HG02623 (cell line): ENCODE results near the gene INF2.

Experiments used
- ATAC-seq: cut with Tn5 transposase; IDR thresholded peaks from one replicate; pipeline ENCODE4 v1.9.1; 2021; ENCODE audit warnings: moderate library complexity; ENCODE audit not compliant: unreplicated experiment

The INF2 gene

DNA sequence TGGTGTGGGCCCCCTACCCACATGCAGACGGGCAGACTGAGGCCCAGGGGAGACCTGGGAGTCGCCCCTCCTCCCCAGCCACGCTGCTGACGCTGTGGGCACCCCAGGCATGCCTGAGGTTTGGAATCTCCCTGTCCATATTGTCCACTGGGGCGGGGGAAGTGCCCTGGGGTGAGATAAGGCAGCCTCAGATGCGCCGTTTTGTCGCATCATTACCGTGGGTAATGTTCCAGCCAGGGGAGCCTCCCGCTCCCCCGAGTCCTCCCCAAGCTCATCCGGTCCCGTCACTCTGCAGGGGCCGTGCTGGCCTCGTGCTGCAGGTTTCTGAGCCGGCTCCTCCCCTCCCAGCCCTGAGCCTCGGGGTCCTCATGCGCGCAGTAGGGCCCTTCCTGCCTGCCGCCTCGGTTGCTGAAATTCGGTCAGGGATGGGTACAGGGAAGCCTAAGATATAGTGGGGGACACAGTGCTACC, 11.4 kb downstream of the INF2 start:
- no peak for ATAC-seq

DNA sequence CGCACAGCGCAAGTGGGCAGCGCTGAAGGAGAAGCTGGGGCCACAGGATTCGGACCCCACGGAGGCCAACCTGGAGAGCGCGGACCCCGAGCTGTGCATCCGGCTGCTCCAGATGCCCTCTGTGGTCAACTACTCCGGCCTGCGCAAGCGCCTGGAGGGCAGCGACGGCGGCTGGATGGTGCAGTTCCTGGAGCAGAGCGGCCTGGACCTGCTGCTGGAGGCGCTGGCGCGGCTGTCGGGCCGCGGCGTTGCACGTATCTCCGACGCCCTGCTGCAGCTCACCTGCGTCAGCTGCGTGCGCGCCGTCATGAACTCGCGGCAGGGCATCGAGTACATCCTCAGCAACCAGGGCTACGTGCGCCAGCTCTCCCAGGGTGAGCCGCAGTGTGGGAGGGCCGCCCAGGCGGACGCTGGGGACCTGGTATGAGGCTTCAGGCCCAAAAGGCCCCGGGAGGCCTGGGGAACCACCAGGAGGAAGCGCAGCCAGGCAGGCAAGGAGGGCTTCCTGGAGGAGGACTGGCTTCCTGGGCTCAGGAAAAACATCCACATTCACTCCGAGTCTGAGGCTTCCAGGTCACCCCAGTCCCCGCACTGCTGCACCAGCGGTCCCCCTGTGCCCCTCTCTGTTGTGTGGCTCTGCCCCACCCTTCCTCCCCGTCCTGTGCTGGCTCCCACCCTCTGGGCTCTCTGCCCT, 12.1 kb downstream of the INF2 start:
- ATAC-seq = no peak

DNA sequence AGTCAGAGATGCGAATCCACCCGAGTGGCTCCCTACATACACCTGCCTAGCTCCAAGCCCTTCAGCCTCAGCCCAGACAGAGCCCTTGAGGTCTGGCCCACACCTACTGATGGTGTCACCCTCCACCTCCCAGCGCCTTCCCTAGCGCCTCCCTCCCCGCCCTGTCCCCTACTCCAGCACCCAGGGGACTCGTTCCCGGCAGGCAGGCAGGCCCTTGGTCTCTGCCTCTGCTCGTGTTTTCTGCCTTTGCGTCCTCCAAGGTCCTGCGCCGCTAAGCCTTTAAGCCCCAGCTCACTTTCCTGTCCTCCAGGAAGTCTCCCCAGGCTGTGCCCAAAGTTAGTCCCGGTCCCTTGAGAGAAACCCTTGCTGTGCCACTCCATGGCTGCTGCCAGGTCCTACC, 12.7 kb downstream of the INF2 start:
- ATAC-seq = no peak

DNA sequence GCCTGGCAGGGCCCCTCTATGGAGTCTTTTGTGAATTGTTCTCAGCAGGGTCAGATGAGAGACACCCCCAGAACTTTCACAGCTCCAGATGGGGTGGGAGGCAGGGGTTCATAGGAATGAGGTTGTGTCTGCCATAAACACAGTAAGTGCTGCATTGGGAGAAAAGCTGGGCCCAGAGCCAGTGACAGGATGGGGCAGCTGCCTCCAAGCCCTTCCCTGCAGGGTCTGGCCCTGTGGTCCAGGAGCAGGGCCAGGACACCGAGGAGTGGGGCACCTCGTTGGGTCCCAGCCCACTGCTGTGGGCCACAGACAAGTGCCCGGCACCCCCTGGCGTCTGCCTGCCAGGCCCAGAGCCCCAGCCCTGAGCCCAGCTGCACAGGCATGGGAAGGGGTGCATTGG, 13.3 kb downstream of the INF2 start:
- no peak for ATAC-seq

DNA sequence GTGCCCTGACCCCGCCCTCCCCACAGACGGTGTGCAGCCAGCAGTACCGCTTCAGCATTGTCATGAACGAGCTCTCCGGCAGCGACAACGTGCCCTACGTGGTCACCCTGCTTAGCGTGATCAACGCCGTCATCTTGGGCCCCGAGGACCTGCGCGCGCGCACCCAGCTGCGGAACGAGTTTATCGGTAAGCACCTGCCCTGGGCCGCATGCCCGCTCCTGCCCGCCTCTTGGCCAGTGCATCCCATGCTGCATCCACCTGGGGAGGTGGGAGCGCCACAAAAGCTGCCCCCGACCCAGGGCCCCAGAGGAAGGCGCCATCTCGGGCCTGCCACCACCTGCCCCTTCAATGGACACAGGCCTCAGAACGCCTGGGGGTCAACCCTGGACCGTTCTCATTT, 13.9 kb downstream of the INF2 start:
- no peak for ATAC-seq

DNA sequence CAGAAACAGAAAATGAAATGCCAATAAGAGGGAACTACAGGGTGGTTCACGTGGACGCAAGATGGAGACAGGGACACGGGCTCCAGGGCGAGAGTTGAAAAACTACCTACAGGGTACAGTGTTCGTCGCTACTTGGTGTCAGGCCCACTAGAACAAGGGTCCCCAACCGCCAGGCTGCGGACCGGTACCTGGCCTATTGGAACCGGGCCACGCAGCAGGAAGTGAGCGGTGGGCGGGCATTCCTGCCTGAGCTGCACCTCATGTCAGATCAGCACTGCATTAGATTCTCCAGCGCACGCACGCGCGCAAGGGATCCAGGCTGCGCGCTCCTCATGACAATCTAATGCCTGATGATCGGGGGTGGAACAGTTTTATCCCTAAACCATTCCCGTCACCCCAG, 14.8 kb downstream of the INF2 start:
- ATAC-seq = no peak

DNA sequence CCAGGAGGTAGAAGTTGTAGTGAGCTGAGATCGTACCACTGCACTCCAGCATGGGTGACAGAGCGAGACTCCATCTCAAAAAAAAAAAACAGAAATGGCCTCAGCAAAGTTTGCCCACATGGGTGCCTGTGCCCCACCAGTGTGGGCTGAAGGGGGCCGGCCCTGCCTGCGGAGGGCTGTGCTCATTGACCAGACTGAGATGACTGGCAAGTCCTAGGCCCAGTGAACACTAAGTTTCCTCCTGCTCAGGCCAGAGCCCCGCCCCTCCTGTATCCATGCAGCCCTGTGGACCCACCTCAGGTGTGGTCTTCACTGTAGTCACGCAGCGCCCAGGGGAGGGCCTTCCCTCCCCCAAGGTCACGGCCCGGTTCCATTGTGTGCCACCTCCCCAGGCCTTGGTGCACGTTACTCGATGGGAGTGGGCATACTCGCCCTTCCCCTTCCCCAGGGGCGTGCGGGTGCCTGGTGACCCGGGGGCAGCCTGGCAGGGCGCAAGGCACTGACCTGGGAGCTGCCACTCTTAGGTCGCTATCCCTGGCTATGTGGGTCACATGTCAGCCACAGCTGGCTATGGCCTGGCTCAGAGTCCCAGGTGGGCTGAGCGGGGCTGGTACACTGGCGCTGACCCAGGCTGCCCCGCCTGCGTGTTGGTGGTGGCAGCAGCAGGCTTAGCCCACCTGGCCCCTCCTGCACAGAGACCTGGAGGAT, 16.1 kb downstream of the INF2 start:
- no peak for ATAC-seq

DNA sequence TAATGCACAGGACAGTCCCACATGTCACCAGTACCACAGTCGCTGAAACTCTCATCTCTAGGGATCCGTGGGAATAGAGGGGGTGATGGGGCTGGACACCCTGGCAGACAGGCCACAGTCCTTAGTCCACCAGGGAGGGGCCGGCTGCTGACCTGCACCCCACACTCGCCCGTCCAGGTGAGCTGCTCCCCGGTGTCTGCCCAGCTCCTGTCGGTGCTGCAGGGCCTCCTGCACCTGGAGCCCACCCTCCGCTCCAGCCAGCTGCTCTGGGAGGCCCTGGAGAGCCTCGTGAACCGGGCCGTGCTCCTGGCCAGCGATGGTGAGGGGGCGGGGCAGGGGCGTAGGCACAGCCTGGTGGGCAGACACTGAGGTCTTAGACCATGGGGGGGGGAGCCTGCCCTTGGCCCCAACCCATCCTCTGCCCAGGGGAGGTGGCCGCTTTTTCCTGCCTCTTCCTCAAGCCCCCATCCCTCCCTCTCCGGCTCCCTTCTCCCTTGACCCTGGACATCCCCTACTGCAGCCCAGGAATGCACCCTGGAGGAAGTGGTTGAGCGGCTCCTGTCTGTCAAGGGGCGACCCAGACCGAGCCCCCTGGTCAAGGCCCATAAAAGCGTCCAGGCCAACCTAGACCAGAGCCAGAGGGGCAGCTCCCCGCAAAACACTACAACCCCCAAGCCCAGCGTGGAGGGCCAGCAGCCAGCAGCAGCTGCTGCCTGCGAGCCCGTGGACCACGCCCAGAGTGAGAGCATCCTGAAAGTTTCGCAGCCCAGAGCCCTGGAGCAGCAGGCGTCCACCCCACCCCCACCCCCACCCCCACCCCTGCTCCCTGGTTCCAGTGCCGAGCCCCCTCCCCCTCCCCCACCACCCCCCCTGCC, 17.6 kb downstream of the INF2 start:
- no peak for ATAC-seq

DNA sequence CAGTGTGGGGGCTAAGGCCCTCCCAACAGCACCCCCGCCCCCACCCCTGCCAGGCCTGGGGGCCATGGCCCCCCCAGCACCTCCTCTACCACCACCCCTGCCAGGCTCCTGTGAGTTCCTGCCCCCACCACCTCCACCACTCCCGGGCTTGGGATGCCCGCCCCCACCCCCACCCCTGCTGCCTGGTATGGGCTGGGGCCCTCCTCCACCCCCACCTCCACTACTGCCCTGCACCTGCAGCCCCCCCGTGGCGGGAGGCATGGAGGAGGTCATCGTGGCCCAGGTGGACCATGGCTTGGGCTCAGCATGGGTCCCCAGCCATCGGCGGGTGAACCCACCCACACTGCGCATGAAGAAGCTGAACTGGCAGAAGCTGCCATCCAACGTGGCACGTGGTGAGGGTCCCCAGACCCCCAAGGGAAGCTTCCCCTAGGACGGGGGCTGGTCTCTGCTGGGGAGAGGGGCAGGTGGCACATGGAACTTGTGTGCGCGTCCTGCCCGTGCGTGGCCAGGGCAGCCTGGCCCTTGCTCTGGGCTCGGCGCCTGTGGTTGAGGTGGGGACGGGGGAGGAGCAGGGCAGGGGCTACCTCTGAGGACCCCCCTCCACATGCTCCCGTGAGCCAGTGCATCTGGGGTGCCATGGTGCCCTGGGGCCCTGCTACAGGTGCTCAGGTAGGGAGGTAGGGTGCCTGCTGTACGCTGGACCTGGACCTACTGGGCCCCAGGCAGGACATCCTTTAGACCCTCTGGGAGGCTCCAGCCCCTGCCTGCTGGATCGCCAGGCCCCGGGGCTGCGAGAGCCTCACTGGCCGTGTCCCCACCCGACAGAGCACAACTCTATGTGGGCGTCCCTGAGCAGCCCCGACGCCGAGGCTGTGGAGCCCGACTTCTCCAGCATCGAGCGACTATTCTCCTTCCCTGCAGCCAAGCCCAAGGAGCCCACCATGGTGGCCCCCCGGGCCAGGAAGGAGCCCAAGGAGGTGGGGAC, 18.5 kb downstream of the INF2 start:
- no peak for ATAC-seq

DNA sequence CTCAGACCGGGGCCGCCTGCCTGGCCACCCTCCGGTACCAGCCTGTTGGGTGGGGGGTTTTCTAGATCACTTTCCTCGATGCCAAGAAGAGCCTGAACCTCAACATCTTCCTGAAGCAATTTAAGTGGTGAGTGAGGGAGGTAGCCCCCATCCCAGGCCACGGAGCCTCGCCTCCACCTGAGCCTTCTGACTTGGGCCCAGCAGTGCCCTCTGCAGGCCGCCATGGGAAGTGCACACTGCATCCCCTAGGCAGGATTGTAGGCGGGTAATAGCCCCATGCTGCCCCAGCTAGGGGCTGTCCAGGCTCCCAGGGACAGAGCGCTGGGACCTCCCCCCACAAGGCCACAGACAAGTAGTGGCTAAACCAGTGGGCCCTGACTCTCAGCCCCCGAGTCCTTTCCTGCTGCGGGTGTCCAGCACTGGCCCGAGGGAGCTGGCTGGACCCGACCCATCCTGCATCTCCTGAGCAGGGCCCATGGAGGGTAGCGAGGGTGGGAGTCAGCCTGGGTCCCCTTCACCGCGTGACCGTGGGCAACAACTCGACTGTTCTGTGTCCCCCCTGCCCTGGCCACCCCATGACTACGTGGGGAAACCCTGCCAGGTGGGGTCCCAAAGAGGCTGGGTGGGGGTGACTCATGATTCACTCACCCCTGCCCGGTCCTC, 19.3 kb downstream of the INF2 start:
- no peak for ATAC-seq

DNA sequence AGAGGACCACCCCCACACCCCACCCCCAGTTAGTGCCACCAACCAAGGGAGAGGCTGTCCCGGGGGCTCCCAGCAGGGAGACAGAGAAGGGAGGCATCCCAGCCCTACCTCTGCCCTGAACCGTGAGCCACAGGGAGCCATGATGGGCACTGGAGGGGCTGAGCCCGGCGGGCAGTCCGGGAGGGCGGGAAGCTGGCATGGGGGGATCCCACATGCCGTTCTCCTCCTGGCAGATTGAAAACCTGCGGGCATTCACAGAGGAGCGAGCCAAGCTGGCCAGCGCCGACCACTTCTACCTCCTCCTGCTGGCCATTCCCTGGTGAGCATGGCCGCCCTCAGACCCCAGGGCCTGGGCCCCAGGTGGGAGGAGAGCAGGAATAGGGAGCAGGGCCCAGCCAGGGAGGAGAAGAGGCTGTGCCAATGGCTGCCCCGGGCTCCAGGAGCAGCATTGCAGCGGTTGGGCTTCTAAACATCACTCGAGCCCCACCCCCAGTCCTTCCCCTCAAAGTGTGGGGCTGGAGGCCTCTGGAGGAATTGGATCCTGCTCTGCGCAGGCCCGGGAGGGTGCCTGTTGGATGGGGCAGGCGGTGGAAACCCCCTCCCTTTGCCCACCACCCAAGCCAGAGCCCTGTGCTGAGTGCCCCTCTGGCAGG, 20.1 kb downstream of the INF2 start:
- ATAC-seq = no peak

DNA sequence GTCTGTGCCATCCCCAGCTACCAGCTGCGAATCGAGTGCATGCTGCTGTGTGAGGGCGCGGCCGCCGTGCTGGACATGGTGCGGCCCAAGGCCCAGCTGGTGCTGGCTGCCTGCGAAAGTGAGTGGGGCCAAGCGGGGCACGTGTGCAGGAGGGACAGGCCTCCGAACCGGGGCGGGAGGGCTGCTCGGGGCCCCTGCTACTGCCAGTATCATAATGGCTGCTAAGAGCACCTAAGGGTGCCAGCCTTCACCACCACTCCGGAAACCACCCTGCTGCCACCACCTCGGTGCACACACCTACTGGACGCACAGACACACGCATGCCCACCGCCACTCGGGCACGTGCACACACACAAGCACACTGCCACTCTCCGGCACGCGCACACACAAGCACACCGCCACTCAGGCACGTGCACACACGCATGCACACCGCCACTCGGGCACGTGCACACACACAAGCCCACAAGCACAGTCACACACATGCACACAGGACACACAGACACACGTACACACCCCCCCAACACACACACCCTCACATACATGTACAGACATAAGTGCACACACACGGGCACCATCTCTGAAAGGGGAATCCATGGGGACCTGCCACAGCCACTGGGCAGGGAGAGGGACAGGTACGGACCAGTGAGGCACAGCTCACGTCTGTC, 20.8 kb downstream of the INF2 start:
- no peak for ATAC-seq

DNA sequence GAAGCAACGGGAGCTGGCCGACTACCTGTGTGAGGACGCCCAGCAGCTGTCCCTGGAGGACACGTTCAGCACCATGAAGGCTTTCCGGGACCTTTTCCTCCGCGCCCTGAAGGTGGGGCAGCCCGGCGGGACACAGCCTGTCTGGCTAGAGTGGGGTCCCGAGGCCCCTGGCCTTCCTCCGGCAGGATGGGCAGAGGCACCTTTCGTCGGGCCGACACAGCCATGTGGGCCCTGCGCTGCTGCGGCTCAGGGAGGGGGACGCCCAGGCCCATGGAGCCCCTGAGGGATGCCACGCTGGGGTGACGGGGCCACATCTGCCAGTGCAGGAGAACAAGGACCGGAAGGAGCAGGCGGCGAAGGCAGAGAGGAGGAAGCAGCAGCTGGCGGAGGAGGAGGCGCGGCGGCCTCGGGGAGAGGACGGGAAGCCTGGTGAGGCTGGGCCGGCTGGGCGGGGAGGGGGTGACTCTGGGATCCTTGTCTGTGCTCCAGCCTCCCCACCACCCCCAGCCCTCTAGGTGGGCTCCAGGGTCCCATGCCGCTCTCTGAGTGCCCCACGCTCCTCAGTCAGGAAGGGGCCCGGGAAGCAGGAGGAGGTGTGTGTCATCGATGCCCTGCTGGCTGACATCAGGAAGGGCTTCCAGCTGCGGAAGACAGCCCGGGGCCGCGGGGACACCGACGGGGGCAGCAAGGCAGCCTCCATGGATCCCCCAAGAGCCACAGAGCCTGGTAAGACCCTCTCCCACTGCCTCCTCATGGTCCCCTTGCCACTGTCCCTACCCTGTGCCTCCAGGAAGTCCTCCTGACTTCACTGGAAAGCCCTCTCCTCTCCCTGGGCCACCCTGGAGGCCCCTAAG, 23.7 kb downstream of the INF2 start:
- no peak for ATAC-seq

DNA sequence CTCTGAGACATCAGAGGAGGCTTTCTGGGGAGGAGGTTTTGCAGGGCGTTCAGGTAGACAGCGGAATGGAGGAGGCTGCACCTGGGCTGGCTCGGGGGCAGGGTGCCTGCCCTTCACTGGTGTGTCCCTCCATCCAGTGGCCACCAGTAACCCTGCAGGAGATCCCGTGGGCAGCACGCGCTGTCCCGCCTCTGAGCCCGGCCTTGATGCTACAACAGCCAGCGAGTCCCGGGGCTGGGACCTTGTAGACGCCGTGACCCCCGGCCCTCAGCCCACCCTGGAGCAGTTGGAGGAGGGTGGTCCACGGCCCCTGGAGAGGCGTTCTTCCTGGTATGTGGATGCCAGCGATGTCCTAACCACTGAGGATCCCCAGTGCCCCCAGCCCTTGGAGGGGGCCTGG, 24.6 kb downstream of the INF2 start:
- ATAC-seq = no peak

DNA sequence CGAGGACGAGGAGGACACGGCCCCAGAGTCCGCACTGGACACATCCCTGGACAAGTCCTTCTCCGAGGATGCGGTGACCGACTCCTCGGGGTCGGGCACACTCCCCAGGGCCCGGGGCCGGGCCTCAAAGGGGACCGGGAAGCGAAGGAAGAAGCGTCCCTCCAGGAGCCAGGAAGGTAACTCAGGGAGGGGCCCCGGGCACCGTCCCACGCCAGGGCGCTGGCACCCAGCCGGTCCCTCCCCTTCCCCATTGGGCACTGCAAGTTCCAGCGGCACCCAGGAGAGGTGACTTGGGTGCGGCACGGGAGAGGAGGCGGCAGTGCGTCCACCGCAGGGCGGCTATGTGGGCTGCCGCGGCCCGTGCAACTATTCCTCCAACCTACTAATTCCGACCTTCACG, 25.3 kb downstream of the INF2 start:
- no peak for ATAC-seq

DNA sequence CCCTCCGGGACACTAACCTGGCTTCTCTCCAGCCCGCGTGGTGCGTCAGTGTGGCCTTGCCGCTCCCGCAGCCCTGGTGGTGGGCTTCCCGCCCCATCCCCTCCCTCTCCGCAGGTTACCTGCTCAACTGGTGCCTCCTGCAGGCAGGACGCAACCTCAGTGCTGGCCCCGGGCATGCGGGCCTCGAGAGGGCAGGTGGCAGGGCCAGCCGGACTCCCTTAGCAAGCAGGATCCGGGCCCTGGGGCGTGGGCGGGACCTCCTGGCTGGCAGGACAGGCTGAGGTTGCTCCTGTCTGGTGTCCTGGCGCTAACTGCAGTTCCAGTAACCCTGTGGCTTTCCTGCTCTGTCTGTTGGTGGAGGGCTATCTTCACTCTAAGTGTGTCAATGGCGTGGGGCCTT, 26.0 kb downstream of the INF2 start:
- ATAC-seq = no peak

DNA sequence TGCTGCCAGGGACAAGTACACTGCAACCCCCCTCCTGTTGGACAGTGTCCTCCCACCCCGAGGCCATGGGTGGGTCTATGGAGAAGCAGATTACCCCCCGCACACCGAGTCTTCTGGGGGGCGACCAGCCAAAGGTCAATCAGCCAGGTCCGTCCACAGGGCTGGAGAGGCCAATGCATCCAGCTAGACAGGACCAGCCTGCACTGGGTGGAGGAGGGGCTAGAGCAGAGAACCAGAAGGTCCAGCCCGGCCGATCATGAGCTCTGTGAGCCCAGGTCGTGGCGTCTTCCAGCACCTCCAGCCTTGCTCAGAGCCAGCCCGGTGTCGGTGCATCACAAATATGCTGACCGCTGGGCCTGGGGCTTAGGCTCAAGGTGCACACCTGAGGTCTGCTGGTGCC, 26.5 kb downstream of the INF2 start:
- ATAC-seq = no peak

DNA sequence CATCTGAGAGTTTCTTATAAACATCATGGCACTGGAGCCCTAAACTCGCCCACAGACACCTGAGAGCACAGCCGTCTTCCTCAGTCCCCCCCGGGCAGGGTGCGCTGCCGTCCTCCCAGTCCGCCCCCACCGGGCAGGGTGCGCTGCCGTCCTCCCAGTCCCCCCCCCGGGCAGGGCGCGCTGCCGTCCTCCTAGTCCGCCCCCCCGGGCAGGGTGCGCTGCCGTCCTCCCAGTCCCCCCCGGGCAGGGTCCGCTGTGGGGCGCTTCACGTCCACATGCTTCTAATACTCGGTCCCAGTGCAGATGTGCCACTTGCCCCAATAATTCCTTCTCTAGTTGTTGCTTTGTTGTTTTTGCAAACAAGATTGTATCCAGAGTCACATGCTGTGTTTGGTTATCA, 27.7 kb downstream of the INF2 start:
- no peak for ATAC-seq
